GM20431 (cell line): Measurements from ENCODE around the gene TMCC1.
"Not testable (repeated sequence)": the region's sequence is repeated elsewhere in the genome, so short reads cannot be mapped to it uniquely, and the experiment has no call there.

Experiments
- in situ Hi-C: fragments of 300-500 bp; cut with MseI, MboI; formaldehyde crosslinking; loops from one replicate; pipeline ENCODE4 v1.15.0; 2020; ENCODE audit warnings: low sequenced_read_pairs; ENCODE audit not compliant: unreplicated experiment

Gene TMCC1

GRCh38 chr3:129794311-129795185 lies 99.0 kb downstream of the TMCC1 start:
- in situ Hi-C loops: no loop called here

GRCh38 chr3:129793942-129794310 lies 99.6 kb downstream of the TMCC1 start:
- in situ Hi-C loops: no loop called here

GRCh38 chr3:129793319-129793718 lies 100.2 kb downstream of the TMCC1 start:
- in situ Hi-C loops: no loop called here

- in situ Hi-C loops: no loop called here
These were observed 110.0 kb downstream of the TMCC1 start for GRCh38 chr3:129783470-129783869.

GRCh38 chr3:129778871-129779270 lies 114.6 kb downstream of the TMCC1 start:
- in situ Hi-C loops: no loop called here

- in situ Hi-C loops: no loop called here
These were observed 115.7 kb downstream of the TMCC1 start for GRCh38 chr3:129777806-129778205.

- in situ Hi-C loops: no loop called here
These were observed 117.6 kb downstream of the TMCC1 start for GRCh38 chr3:129775870-129776269.

GRCh38 chr3:129773691-129774663 lies 119.5 kb downstream of the TMCC1 start:
- in situ Hi-C loops: no loop called here

- in situ Hi-C loops: no loop called here
These were observed 122.9 kb downstream of the TMCC1 start for GRCh38 chr3:129770604-129771003.

- in situ Hi-C loops: no loop called here
These were observed 123.9 kb downstream of the TMCC1 start for GRCh38 chr3:129769616-129770015.

GRCh38 chr3:129768728-129769127 lies 124.8 kb downstream of the TMCC1 start:
- in situ Hi-C loops: no loop called here

- in situ Hi-C loops: no loop called here
These were observed 127.4 kb downstream of the TMCC1 start for GRCh38 chr3:129766135-129766534.

GRCh38 chr3:129764090-129764489 lies 129.4 kb downstream of the TMCC1 start:
- in situ Hi-C loops: no loop called here

- in situ Hi-C loops: no loop called here
These were observed 134.7 kb downstream of the TMCC1 start for GRCh38 chr3:129758785-129759320.

GRCh38 chr3:129758306-129758705 lies 135.2 kb downstream of the TMCC1 start:
- in situ Hi-C loops: no loop called here

- in situ Hi-C loops: no loop called here
These were observed 136.6 kb downstream of the TMCC1 start for GRCh38 chr3:129756871-129757270.

GRCh38 chr3:129751105-129751504 lies 142.4 kb downstream of the TMCC1 start:
- in situ Hi-C loops: not testable (repeated sequence)

GRCh38 chr3:129749692-129750091 lies 143.8 kb downstream of the TMCC1 start:
- in situ Hi-C loops: no loop called here

GRCh38 chr3:129747992-129748391 lies 145.5 kb downstream of the TMCC1 start:
- in situ Hi-C loops: no loop called here

GRCh38 chr3:129747136-129747535 lies 146.4 kb downstream of the TMCC1 start:
- in situ Hi-C loops: no loop called here

GRCh38 chr3:129746629-129747028 lies 146.9 kb downstream of the TMCC1 start:
- in situ Hi-C loops: no loop called here
